DND-41 (cell line): ENCODE measurements around the gene DACH2.

Source experiments
- ATAC-seq: fragments of 200-7000 bp; cut with Tn5 transposase; 3 replicates; pipeline ENCODE4 v1.9.1; 2021; ENCODE audit warnings: low read depth; ENCODE audit not compliant: insufficient read depth
- DNase-seq: peaks from one replicate; pipeline ENCODE4 v3.0.0-alpha.2; 2020
- H2AFZ ChIP-seq: 2 replicates; pipeline ENCODE4 v1.6.0; 2012; ENCODE audit warnings: low read depth, low read length
- H3K27ac ChIP-seq: 2 replicates; pipeline ENCODE4 v1.5.1; 2012; ENCODE audit warnings: low read length, inconsistent platforms
- H3K27me3 ChIP-seq: fragments of 200-600 bp; sonication (generic); 2 replicates; pipeline ENCODE4 v1.6.0; 2012; ENCODE audit warnings: low read length, mild to moderate bottlenecking, inconsistent platforms; ENCODE audit not compliant: insufficient read depth, poor library complexity
- H3K36me3 ChIP-seq: 2 replicates; pipeline ENCODE4 v1.5.1; 2012; ENCODE audit warnings: low read length, inconsistent platforms; ENCODE audit not compliant: insufficient read depth
- H3K4me1 ChIP-seq: 2 replicates; pipeline ENCODE4 v1.5.1; 2012; ENCODE audit warnings: mild to moderate bottlenecking, low read length; ENCODE audit not compliant: insufficient read depth
- H3K4me2 ChIP-seq: 2 replicates; pipeline ENCODE4 v1.6.0; 2012; ENCODE audit warnings: mild to moderate bottlenecking, moderate library complexity, low read length, inconsistent platforms; ENCODE audit not compliant: insufficient read depth
- H3K4me3 ChIP-seq, 2 experiments: fragments of 200-600 bp in 1 of 2; shearing (Covaris generic) in 1 of 2; 2 replicates each; pipeline ENCODE4 v1.5.1; 2012 to 2016; ENCODE audit warnings: inconsistent platforms in 2 of 2, low read length in 2 of 2, mild to moderate bottlenecking in 2 of 2, low read depth in 1 of 2, moderate library complexity in 1 of 2
- H3K79me2 ChIP-seq: 2 replicates; pipeline ENCODE4 v1.6.0; 2012; ENCODE audit warnings: low read length, inconsistent platforms; ENCODE audit not compliant: insufficient read depth
- H3K9ac ChIP-seq: 2 replicates; pipeline ENCODE4 v1.6.0; 2012; ENCODE audit warnings: low read depth, mild to moderate bottlenecking, inconsistent platforms, low read length, moderate library complexity
- H3K9me3 ChIP-seq: 2 replicates; pipeline ENCODE4 v1.5.1; 2012; ENCODE audit warnings: low read length, moderate library complexity, mild to moderate bottlenecking, inconsistent platforms; ENCODE audit not compliant: insufficient read depth, severe bottlenecking
- H4K20me1 ChIP-seq: 2 replicates; pipeline ENCODE4 v1.6.0; 2012; ENCODE audit warnings: low read length; ENCODE audit not compliant: insufficient read depth
- EZH2 ChIP-seq: IDR thresholded peaks from 3 replicates; pipeline ENCODE4 v1.6.1; 2012; ENCODE audit warnings: borderline replicate concordance, low read depth, mild to moderate bottlenecking, moderate library complexity, low read length, inconsistent platforms; ENCODE audit not compliant: severe bottlenecking
- TF ChIP-seq, protein P1 (sequence below): IDR thresholded peaks from 2 replicates; pipeline ENCODE4 v1.5.1; 2012; ENCODE audit warnings: borderline replicate concordance, low read length, moderate library complexity, mild to moderate bottlenecking; ENCODE audit not compliant: poor library complexity, severe bottlenecking; ENCODE audit errors: extremely low read depth

DACH2 gene

DNA sequence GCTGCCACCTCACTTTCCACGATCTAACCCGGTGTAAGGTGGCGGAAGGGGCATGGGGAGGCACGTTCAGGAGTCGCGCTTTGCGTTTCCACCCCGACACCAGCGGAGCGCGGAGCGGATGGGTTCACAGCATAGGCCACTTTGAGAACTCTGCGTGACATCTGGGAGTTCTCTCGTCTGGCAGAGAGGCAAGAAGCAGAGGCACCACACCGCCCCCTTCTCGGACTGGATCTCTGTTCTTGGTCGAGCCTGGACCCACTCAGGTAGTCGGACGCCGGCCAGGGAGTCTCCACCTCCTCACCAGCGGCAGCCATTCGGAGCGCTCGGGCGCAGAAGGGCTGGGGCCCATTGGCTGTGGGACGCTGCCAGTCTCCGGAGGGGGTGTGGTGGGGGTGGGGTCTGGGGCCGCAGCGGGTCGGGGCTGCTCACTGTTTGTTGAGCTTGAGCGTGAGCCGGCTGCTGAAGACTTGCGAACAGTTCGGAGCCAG is at the start of gene DACH2:
TSS of gene DACH2 (plus strand) at position 428 of the 488 bp plus-strand sequence.
- no peak for TF ChIP-seq EZH2
- TF ChIP-seq, protein P1, sequence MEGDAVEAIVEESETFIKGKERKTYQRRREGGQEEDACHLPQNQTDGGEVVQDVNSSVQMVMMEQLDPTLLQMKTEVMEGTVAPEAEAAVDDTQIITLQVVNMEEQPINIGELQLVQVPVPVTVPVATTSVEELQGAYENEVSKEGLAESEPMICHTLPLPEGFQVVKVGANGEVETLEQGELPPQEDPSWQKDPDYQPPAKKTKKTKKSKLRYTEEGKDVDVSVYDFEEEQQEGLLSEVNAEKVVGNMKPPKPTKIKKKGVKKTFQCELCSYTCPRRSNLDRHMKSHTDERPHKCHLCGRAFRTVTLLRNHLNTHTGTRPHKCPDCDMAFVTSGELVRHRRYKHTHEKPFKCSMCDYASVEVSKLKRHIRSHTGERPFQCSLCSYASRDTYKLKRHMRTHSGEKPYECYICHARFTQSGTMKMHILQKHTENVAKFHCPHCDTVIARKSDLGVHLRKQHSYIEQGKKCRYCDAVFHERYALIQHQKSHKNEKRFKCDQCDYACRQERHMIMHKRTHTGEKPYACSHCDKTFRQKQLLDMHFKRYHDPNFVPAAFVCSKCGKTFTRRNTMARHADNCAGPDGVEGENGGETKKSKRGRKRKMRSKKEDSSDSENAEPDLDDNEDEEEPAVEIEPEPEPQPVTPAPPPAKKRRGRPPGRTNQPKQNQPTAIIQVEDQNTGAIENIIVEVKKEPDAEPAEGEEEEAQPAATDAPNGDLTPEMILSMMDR = no peak
- H3K79me2 ChIP-seq = no peaks in the 10 kb centered on the region
- ATAC-seq (no peak), DNase-seq (no peak)
- no peaks in the 10 kb centered on the region for H3K27me3 ChIP-seq
- no peaks in the 10 kb centered on the region for H3K36me3 ChIP-seq
- no peaks in the 10 kb centered on the region for H4K20me1 ChIP-seq
- H3K4me1 ChIP-seq = no peaks in the 10 kb centered on the region
- H3K4me2 ChIP-seq = no peak within 1 kb of the TSS
- no peak within 1 kb of the TSS for H2AFZ ChIP-seq
- no peak within 1 kb of the TSS for H3K9ac ChIP-seq
- H3K9me3 ChIP-seq = no peaks in the 10 kb centered on the region
- no peak within 1 kb of the TSS for H3K27ac ChIP-seq
- no peak within 1 kb of the TSS for H3K4me3 ChIP-seq

DNA sequence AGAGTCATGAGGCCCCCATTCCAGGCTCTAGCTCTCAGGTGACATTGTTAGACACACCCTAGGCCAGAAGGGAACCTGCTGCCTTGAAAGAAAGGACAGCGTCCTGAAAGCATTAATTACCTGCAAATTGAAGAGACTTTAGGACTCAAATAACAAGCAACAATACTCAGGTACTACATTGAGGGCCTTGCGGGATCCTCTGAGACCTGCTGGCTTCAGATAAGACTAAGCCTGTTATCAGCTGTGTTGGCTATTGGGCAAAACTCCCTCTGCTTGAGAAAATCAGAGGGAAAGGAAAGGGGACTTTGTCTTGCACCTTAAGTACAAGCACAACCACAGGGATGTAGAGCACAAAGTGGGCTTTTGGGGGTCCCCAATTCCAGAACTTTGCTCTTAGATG is 45.9 kb upstream of the DACH2 start:
- TF ChIP-seq, protein P1 = no peak
- no peak for TF ChIP-seq EZH2
- H3K27me3 ChIP-seq = no peaks in the 10 kb centered on the region

DNA sequence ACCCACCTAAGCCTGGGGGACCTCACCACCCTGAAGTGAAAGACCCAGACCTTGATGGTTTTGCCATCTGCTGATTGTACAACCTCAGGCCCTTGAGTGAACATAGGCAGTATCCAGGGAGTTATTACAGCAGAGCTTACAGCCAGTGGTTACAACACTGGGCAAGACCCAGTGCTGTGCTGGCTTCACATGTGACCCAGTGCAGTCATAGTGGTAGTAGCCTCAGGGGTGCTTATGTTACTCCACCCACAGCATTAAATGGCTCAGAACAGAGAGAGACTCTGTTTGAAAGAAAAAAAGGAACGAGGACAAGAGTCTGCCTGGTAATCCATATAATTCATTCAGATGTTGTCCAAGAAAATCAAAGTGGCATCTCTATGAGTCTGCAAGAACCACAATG is 45.2 kb upstream of the DACH2 start:
- no peaks in the 10 kb centered on the region for H3K27me3 ChIP-seq
- H3K27ac ChIP-seq = no peak overlapping the region
- H4K20me1 ChIP-seq = no peaks in the 10 kb centered on the region
- TF ChIP-seq EZH2 = no peak
- TF ChIP-seq, protein P1 = no peak
- H3K4me2 ChIP-seq = no peak overlapping the region
- no peak overlapping the region for H3K9ac ChIP-seq
- H3K9me3 ChIP-seq = no peaks in the 10 kb centered on the region
- H3K79me2 ChIP-seq = no peaks in the 10 kb centered on the region
- H3K36me3 ChIP-seq = no peaks in the 10 kb centered on the region
- no peak overlapping the region for H3K4me3 ChIP-seq
- no peaks in the 10 kb centered on the region for H3K4me1 ChIP-seq
- DNase-seq = no peak
- ATAC-seq = no peak
- no peak overlapping the region for H2AFZ ChIP-seq

More for the DNA sequence above, 45.9 kb upstream of the DACH2 start:
- Histone ChIP-seq H3K27ac (no peak overlapping the region), H3K9ac (no peak overlapping the region), H3K79me2 (no peaks in the 10 kb centered on the region), H2AFZ (no peak overlapping the region), H4K20me1 (no peaks in the 10 kb centered on the region), H3K9me3 (no peaks in the 10 kb centered on the region), H3K36me3 (no peaks in the 10 kb centered on the region), H3K4me3 (no peak overlapping the region), H3K4me1 (no peaks in the 10 kb centered on the region), H3K4me2 (no peak overlapping the region)
- ATAC-seq (no peak), DNase-seq (no peak)

DNA sequence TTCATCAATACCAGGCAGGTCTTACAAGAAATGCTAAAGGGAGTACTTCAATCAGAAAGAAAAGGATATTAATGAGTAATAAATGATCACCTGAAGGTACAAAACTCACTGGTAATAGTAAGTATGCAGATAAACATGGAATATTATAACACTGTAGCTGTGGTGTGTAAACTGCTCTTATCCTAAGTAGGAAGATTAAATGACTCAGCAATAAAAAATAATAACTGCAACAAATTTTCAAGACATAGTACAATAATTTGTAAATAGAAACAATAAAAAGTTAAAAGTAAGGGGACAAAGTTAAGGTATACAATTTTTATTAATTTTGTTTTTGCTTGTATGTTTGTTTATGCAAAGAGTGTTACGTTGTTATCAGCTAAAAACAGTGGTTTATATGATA is 43.7 kb upstream of the DACH2 start:
- Histone ChIP-seq H3K4me2 (no peak overlapping the region), H3K79me2 (no peaks in the 10 kb centered on the region), H3K9me3 (no peaks in the 10 kb centered on the region), H3K4me1 (no peaks in the 10 kb centered on the region), H4K20me1 (no peaks in the 10 kb centered on the region), H2AFZ (no peak overlapping the region), H3K4me3 (no peak overlapping the region), H3K27ac (no peak overlapping the region), H3K27me3 (no peaks in the 10 kb centered on the region), H3K9ac (no peak overlapping the region), H3K36me3 (no peaks in the 10 kb centered on the region)
- ATAC-seq (no peak), DNase-seq (no peak)
- no peak for TF ChIP-seq EZH2
- TF ChIP-seq, protein P1 = no peak
